Measurements from ENCODE around the gene CMTM4. TPM values are rescaled to one million over a fixed set of nuclear protein-coding genes. Genes with fewer than 3 reads are reported as not detected.
"Not testable (repeated sequence)": the region's sequence is repeated elsewhere in the genome, so short reads cannot be mapped to it uniquely, and the experiment has no call there.

CMTM4 gene
- total and polyA plus RNA-seq, 2 donors (not counting 1 experiment from before 2014, with no cell fraction given), result 0.06 to 0.59 TPM

- intact Hi-C loops (cut with micrococcal nuclease), result no loop called here
- POLR2A ChIA-PET, result no interaction called here
- H2AFZ ChIP-seq (ENCODE audit: insufficient read depth, low read depth, low read length, poor library complexity, severe bottlenecking), result no peak overlapping the region
- CTCF ChIA-PET, result no interaction called here
- DNase-seq (no peak), ATAC-seq (ENCODE audit: low read depth) (no peak)
- no peaks in the 10 kb centered on the region for H3K79me2 ChIP-seq (ENCODE audit: control insufficient read depth, insufficient read depth, low read length)
- H4K20me1 ChIP-seq (ENCODE audit: control insufficient read depth, insufficient read depth, low read length, poor library complexity, severe bottlenecking), result no peaks in the 10 kb centered on the region
- H3K9me3 ChIP-seq (ENCODE audit: control extremely low read depth in 1 of 3, control insufficient read depth in 2 of 3, insufficient read depth in 1 of 3, low read length in 2 of 3), result peaks cover 0 to 5% (median 0%) of the 10 kb centered on the region in 3 donors
- H3K4me3 ChIP-seq (ENCODE audit: control extremely low read depth in 1 of 5, extremely low read depth in 1 of 5, insufficient read depth in 1 of 5, low read depth in 2 of 5, low read length in 4 of 5), result no peak overlapping the region
- H3K4me3 Mint-ChIP-seq, result no peak overlapping the region
- H3K27me3 Mint-ChIP-seq, result peaks cover 38% of the 10 kb centered on the region
- no peaks in the 10 kb centered on the region for H3K4me1 Mint-ChIP-seq
- no peak overlapping the region for H3K9ac ChIP-seq (ENCODE audit: low read length)
- WGBS (ENCODE audit: insufficient coverage), result 97% methylated on average over 6 of the region's 9 CpGs
- no peaks in the 10 kb centered on the region for H3K9me3 Mint-ChIP-seq (ENCODE audit: insufficient read depth)
- H3K4me2 ChIP-seq (replicated peaks; ENCODE audit: low read depth, low read length, poor library complexity, severe bottlenecking), result no peak overlapping the region
- no peaks in the 10 kb centered on the region for H3K36me3 ChIP-seq (replicated peaks in 1 of 2; ENCODE audit: control extremely low read depth in 1 of 2, control insufficient read depth in 1 of 2, extremely low read depth in 1 of 2, insufficient read depth in 2 of 2, low read length in 1 of 2)
- H3K4me1 ChIP-seq (ENCODE audit: control insufficient read depth in 2 of 2, insufficient read depth in 2 of 2, low read length in 2 of 2), result no peaks in the 10 kb centered on the region
- no peak overlapping the region for H3K27ac Mint-ChIP-seq
- H3K27ac ChIP-seq (ENCODE audit: low read length in 2 of 2), result no peak overlapping the region
- TF ChIP-seq EZH2 (IDR thresholded peaks at IDR 0.05; ENCODE audit: borderline replicate concordance, insufficient read depth, low read depth, low read length, poor library complexity, severe bottlenecking) (no peak), CTCF (IDR thresholded peaks at IDR 0.05) (no peak)
- H3K27me3 ChIP-seq (replicated peaks in 1 of 4; ENCODE audit: control extremely low read depth in 1 of 4, control insufficient read depth in 3 of 4, insufficient read depth in 4 of 4, low read length in 3 of 4), result peaks cover 0 to 21% (median 11%) of the 10 kb centered on the region in 4 experiments
Measured at GRCh38 chr16:66687906-66688625, 8.5 kb downstream of the CMTM4 start.

GRCh38 chr16:66685501-66686115 is 10.9 kb downstream of the CMTM4 start:
- H3K9me3 ChIP-seq (ENCODE audit: control extremely low read depth in 1 of 3, control insufficient read depth in 2 of 3, insufficient read depth in 1 of 3, low read length in 2 of 3); H3K4me2 ChIP-seq (replicated peaks; ENCODE audit: low read depth, low read length, poor library complexity, severe bottlenecking); H3K9ac ChIP-seq (ENCODE audit: low read length); H3K4me1 ChIP-seq (ENCODE audit: control insufficient read depth in 2 of 2, insufficient read depth in 2 of 2, low read length in 2 of 2); POLR2A ChIA-PET; H2AFZ ChIP-seq (ENCODE audit: insufficient read depth, low read depth, low read length, poor library complexity, severe bottlenecking); DNase-seq; H4K20me1 ChIP-seq (ENCODE audit: control insufficient read depth, insufficient read depth, low read length, poor library complexity, severe bottlenecking); H3K27ac ChIP-seq (ENCODE audit: low read length in 2 of 2); H3K9me3 Mint-ChIP-seq (ENCODE audit: insufficient read depth); intact Hi-C loops (cut with micrococcal nuclease); H3K4me3 ChIP-seq (ENCODE audit: control extremely low read depth in 1 of 5, extremely low read depth in 1 of 5, insufficient read depth in 1 of 5, low read depth in 2 of 5, low read length in 4 of 5); CTCF ChIA-PET; H3K27me3 ChIP-seq (replicated peaks in 1 of 4; ENCODE audit: control extremely low read depth in 1 of 4, control insufficient read depth in 3 of 4, insufficient read depth in 4 of 4, low read length in 3 of 4); H3K27ac Mint-ChIP-seq; H3K4me1 Mint-ChIP-seq; H3K79me2 ChIP-seq (ENCODE audit: control insufficient read depth, insufficient read depth, low read length); H3K4me3 Mint-ChIP-seq; ATAC-seq (ENCODE audit: low read depth); H3K36me3 ChIP-seq (replicated peaks in 1 of 2; ENCODE audit: control extremely low read depth in 1 of 2, control insufficient read depth in 1 of 2, extremely low read depth in 1 of 2, insufficient read depth in 2 of 2, low read length in 1 of 2): not testable (repeated sequence)
- peaks cover 22% of the 10 kb centered on the region for H3K27me3 Mint-ChIP-seq
- WGBS (ENCODE audit: insufficient coverage), result 94% methylated on average over 13 of the region's 14 CpGs

Measured in B cell (primary cell).